Activated naive CD8-positive, alpha-beta T cell treated with anti-CD3 and anti-CD28 coated beads, Interleukin-2, amount 10 ng/mL, durations not matched to agents 7 days and 5 days (primary cell): ENCODE data around the gene ATAD3B. TPM values are rescaled to one million over a fixed set of nuclear protein-coding genes. Genes with fewer than 3 reads are reported as not detected.
"Not testable (repeated sequence)": the region's sequence is repeated elsewhere in the genome, so short reads cannot be mapped to it uniquely, and the experiment has no call there.

Experiments
- ATAC-seq: fragments of 150-1000 bp; cut with Tn5 transposase; one replicate; pipeline ENCODE4 v1.10.0; 2021; ENCODE audit warnings: low read depth, moderate library complexity
- POLR2A ChIA-PET: fragments of 350-600 bp; sonication (Branson Sonifier 250); formaldehyde crosslinking; loops from one replicate; lab custom pipeline; 2021; ENCODE audit warnings: antibody characterized with exemption; lab: Charles Lee
- DNase-seq: peaks from one replicate; pipeline ENCODE4 v3.0.0; 2021
- H3K27ac Mint-ChIP-seq: one replicate; pipeline ENCODE4 v1.8.0; 2022; ENCODE audit warnings: mild to moderate bottlenecking, mixed read lengths
- H3K27me3 Mint-ChIP-seq: one replicate; pipeline ENCODE4 v1.8.0; 2022; ENCODE audit warnings: mild to moderate bottlenecking, moderate library complexity, mixed read lengths
- H3K36me3 Mint-ChIP-seq: one replicate; pipeline ENCODE4 v1.8.0; 2021; ENCODE audit warnings: mild to moderate bottlenecking, mixed read lengths
- H3K4me1 Mint-ChIP-seq: one replicate; pipeline ENCODE4 v1.8.0; 2021; ENCODE audit warnings: mixed read lengths
- H3K4me3 Mint-ChIP-seq: one replicate; pipeline ENCODE4 v1.8.0; 2022; ENCODE audit warnings: mild to moderate bottlenecking, moderate library complexity, mixed read lengths
- H3K9me3 Mint-ChIP-seq: one replicate; pipeline ENCODE4 v1.8.0; 2021; ENCODE audit warnings: mixed read lengths
- total RNA-seq, 2 experiments: library from RNA; stranded (reverse); gene quantifications; one replicate each; pipeline ENCODE4 v1.2.3, GENCODE V29; 2021

ATAD3B gene
- total RNA-seq, 2 experiments from 2014 or later, result 35.2 to 37.9 TPM

GRCh38 chr1:1463312-1463711 is 8.3 kb upstream of the ATAD3B start:
- no peak for ATAC-seq
- no peaks in the 10 kb centered on the region for H3K9me3 Mint-ChIP-seq
- no peak for DNase-seq
- peaks cover 2% of the 10 kb centered on the region for H3K27me3 Mint-ChIP-seq
- H3K4me3 Mint-ChIP-seq, result no peak overlapping the region
- H3K27ac Mint-ChIP-seq, result no peak overlapping the region
- H3K4me1 Mint-ChIP-seq, result no peaks in the 10 kb centered on the region
- POLR2A ChIA-PET, result interaction anchor here (1.3 kb wide), 1 partner anchor 88 kb away, joined by 5 read pairs; the partner anchor contains the start of gene AURKAIP1
- H3K36me3 Mint-ChIP-seq, result peaks cover 3% of the 10 kb centered on the region

GRCh38 chr1:1468196-1468985 is 3.2 kb upstream of the ATAD3B start:
- ATAC-seq, DNase-seq, H3K4me3 Mint-ChIP-seq, H3K27me3 Mint-ChIP-seq, H3K9me3 Mint-ChIP-seq, H3K27ac Mint-ChIP-seq, H3K36me3 Mint-ChIP-seq, POLR2A ChIA-PET: not testable (repeated sequence)
- peaks cover 13% of the 10 kb centered on the region for H3K4me1 Mint-ChIP-seq

GRCh38 chr1:1470626-1471388 is 758 bp upstream of the ATAD3B start:
- Mint-ChIP-seq H3K27ac (peak overlapping the region; percentile 81), H3K27me3 (no peaks in the 10 kb centered on the region), H3K4me1 (peaks cover 16% of the 10 kb centered on the region), H3K9me3 (no peaks in the 10 kb centered on the region), H3K4me3 (peak overlapping the region; percentile 85), H3K36me3 (peaks cover 3% of the 10 kb centered on the region)
- POLR2A ChIA-PET, result no interaction called here
- DNase-seq (no peak), ATAC-seq (no peak)

- peaks cover 16% of the 10 kb centered on the region for H3K4me1 Mint-ChIP-seq
- peak overlapping the region; percentile 58 for H3K27ac Mint-ChIP-seq
These were observed 700 bp downstream of the ATAD3B start for GRCh38 chr1:1472053-1472876.

GRCh38 chr1:1476011-1476410 is 4.4 kb downstream of the ATAD3B start:
- H3K27ac Mint-ChIP-seq, POLR2A ChIA-PET: not testable (repeated sequence)

More at GRCh38 chr1:1472053-1472876, 700 bp downstream of the ATAD3B start:
- H3K27me3 Mint-ChIP-seq, POLR2A ChIA-PET, H3K9me3 Mint-ChIP-seq, H3K36me3 Mint-ChIP-seq: not testable (repeated sequence)
- H3K4me3 Mint-ChIP-seq, result peak overlapping the region; percentile 81
- DNase-seq (peak; percentile 58), ATAC-seq (peak; percentile 49)

GRCh38 chr1:1477206-1477605 is 5.6 kb downstream of the ATAD3B start:
- Mint-ChIP-seq H3K27me3 (no peaks in the 10 kb centered on the region), H3K4me3 (no peak overlapping the region), H3K4me1 (peaks cover 5% of the 10 kb centered on the region), H3K36me3 (peaks cover 14% of the 10 kb centered on the region), H3K9me3 (no peaks in the 10 kb centered on the region), H3K27ac (no peak overlapping the region)
- DNase-seq (no peak), ATAC-seq (no peak)
- POLR2A ChIA-PET, result no interaction called here

More at GRCh38 chr1:1476011-1476410, 4.4 kb downstream of the ATAD3B start:
- not testable (repeated sequence) for H3K9me3 Mint-ChIP-seq, H3K4me3 Mint-ChIP-seq, H3K27me3 Mint-ChIP-seq, H3K4me1 Mint-ChIP-seq, DNase-seq, ATAC-seq
- H3K36me3 Mint-ChIP-seq, result peaks cover 14% of the 10 kb centered on the region

- Mint-ChIP-seq H3K36me3 (peaks cover 17% of the 10 kb centered on the region), H3K4me3 (no peak overlapping the region), H3K27me3 (no peaks in the 10 kb centered on the region), H3K4me1 (no peaks in the 10 kb centered on the region), H3K9me3 (no peaks in the 10 kb centered on the region), H3K27ac (no peak overlapping the region)
- DNase-seq (no peak), ATAC-seq (no peak)
- POLR2A ChIA-PET, result no interaction called here
These were observed 8.3 kb downstream of the ATAD3B start for GRCh38 chr1:1479547-1480487.

- DNase-seq, H3K9me3 Mint-ChIP-seq, H3K4me3 Mint-ChIP-seq, ATAC-seq, H3K4me1 Mint-ChIP-seq, POLR2A ChIA-PET, H3K27ac Mint-ChIP-seq, H3K27me3 Mint-ChIP-seq: not testable (repeated sequence)
- H3K36me3 Mint-ChIP-seq, result peaks cover 17% of the 10 kb centered on the region
These were observed 8.9 kb downstream of the ATAD3B start for GRCh38 chr1:1480488-1480867.

GRCh38 chr1:1481811-1482210 is 10.2 kb downstream of the ATAD3B start:
- POLR2A ChIA-PET, H3K4me1 Mint-ChIP-seq, H3K9me3 Mint-ChIP-seq, DNase-seq, H3K27me3 Mint-ChIP-seq, H3K4me3 Mint-ChIP-seq, ATAC-seq, H3K27ac Mint-ChIP-seq: not testable (repeated sequence)
- H3K36me3 Mint-ChIP-seq, result peaks cover 15% of the 10 kb centered on the region

- no peak overlapping the region for H3K4me3 Mint-ChIP-seq
- no peaks in the 10 kb centered on the region for H3K4me1 Mint-ChIP-seq
- POLR2A ChIA-PET, result no interaction called here
- no peaks in the 10 kb centered on the region for H3K9me3 Mint-ChIP-seq
- no peak overlapping the region for H3K27ac Mint-ChIP-seq
- no peak for ATAC-seq
- no peak for DNase-seq
- no peaks in the 10 kb centered on the region for H3K27me3 Mint-ChIP-seq
- peaks cover 11% of the 10 kb centered on the region for H3K36me3 Mint-ChIP-seq
These were observed 11.3 kb downstream of the ATAD3B start for GRCh38 chr1:1482856-1483255.

- DNase-seq (no peak), ATAC-seq (no peak)
- POLR2A ChIA-PET, result no interaction called here
- Mint-ChIP-seq H3K36me3 (peaks cover 17% of the 10 kb centered on the region), H3K9me3 (no peaks in the 10 kb centered on the region), H3K27ac (no peak overlapping the region), H3K4me1 (no peaks in the 10 kb centered on the region), H3K4me3 (no peak overlapping the region), H3K27me3 (no peaks in the 10 kb centered on the region)
These were observed 12.1 kb downstream of the ATAD3B start for GRCh38 chr1:1483714-1484113.

- H3K4me1 Mint-ChIP-seq, H3K27ac Mint-ChIP-seq, H3K27me3 Mint-ChIP-seq, DNase-seq, H3K4me3 Mint-ChIP-seq, POLR2A ChIA-PET, H3K9me3 Mint-ChIP-seq, ATAC-seq: not testable (repeated sequence)
- peaks cover 18% of the 10 kb centered on the region for H3K36me3 Mint-ChIP-seq
These were observed 13.6 kb downstream of the ATAD3B start for GRCh38 chr1:1484976-1485750.
